Activated naive CD4-positive, alpha-beta T cell treated with anti-CD3 and anti-CD28 coated beads, Interleukin-2, amount 50 U/mL, for 16 hours (primary cell): ENCODE data around the gene RPS6KB1.
"Not testable (repeated sequence)": the region's sequence is repeated elsewhere in the genome, so short reads cannot be mapped to it uniquely, and the experiment has no call there.

Experiments
- DNase-seq: peaks from one replicate; pipeline ENCODE4 v3.0.0-alpha.2; 2020

RPS6KB1 gene

GRCh38 chr17:59892924-59893675 is at the start of gene RPS6KB1, which contains the start of gene TUBD1:
RPS6KB1 (plus strand) TSS chr17:59893121; CDS start chr17:59893185, 64 bp downstream.
TUBD1 (minus strand) TSS chr17:59892943; CDS start chr17:59891002, 1,941 bp downstream.
- DNase-seq = peak; percentile 95

GRCh38 chr17:59844884-59845594 is 47.9 kb upstream of the RPS6KB1 start:
- DNase-seq = no peak

DNA sequence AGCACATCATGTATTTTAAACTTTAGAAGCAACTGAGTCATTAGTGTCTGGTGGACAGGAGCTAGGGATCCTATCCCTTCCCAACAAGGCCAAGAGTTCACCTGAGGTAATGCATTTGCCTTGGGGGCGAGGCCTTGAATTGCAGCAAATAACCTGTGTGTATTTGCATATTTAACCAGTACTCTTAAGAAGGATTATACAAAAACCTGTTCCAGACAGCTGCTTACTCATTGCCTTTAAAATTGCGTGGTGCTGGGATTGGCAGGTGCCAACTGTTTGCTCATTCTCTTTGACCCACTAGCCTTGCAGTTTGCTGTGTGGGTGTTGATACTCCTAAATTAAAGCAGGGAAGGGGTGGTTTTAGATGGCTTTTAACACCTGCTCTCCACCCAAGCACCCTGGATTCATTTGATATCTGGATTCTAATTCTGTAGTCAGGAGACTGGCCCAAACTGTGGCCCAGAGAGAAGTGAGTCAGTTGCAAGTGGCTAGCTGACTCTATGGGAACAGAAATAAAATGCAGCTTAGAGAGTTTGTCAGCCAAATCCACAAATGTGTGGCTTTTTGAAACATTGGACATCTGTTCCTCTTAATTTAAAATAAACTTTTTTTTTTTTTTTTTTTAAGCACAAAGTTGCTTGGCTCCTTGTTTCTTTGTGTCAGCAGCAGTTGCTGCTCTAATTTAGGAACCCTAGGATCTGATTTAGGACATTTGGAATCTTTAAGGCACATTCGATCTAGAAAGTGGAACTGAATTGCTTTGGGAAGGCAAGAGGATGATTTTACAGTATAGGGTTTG is 47.1 kb upstream of the RPS6KB1 start:
- peak; percentile 56 for DNase-seq

- DNase-seq = no peak
Observed at GRCh38 chr17:59846394-59847165, 46.3 kb upstream of the RPS6KB1 start.

DNA sequence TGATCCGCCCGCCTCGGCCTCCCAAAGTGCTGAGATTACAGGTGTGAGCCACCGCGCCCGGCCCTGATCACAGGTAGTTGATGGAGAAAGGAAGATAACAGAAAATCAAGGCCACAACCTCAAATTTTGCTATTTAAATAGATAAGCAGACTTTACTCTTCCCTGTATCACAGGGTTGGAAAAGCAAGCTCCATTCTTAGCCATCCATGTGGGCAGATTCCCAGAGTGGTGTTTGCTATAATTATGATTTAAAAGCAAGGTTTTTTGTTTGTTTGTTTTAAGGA is 44.6 kb upstream of the RPS6KB1 start:
- DNase-seq = no peak

DNA sequence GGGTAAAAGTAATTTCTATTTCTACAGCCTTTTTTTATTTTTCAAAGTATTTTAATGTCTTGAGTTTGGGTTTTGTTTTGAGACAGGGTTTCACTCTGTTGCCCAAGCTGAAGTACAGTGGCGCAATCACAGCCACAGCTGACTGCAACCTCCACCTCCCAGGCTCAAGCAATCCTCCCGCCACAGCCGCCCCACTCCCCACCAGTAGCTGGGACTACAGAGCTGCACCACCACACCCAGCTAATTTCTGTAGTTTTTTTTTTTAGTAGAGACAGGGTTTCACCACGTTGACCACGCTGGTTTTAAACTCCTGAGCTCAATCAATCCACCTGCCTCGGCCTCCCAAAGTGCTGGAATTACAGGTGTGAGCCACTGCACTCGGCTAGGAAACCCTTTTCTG is 44.1 kb upstream of the RPS6KB1 start:
- no peak for DNase-seq

DNA sequence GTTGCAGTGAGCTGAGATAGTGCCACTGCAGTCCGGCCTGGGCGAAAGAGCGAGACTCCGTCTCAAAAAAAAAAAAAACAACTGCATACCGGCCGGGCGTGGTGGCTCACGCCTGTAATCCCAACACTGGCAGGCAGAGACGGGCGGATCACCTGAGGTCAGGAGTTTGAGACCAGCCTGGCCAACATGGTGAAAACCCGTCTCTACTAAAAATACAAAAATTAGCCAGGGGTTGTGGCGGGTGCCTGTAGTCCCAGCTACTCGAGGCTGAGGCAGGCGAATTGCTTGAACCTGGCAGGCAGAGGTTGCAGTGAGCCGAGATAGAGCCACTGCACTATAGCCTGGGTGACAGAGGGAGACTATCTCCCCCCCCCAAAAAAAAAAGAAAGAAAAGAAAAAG is 42.6 kb upstream of the RPS6KB1 start:
- DNase-seq = not testable (repeated sequence)

GRCh38 chr17:59851439-59852375 is 41.2 kb upstream of the RPS6KB1 start:
- DNase-seq = no peak

GRCh38 chr17:59852847-59853167 is 40.1 kb upstream of the RPS6KB1 start:
- not testable (repeated sequence) for DNase-seq

GRCh38 chr17:59853168-59853918 is 39.6 kb upstream of the RPS6KB1 start:
- peak; percentile 73 for DNase-seq

DNA sequence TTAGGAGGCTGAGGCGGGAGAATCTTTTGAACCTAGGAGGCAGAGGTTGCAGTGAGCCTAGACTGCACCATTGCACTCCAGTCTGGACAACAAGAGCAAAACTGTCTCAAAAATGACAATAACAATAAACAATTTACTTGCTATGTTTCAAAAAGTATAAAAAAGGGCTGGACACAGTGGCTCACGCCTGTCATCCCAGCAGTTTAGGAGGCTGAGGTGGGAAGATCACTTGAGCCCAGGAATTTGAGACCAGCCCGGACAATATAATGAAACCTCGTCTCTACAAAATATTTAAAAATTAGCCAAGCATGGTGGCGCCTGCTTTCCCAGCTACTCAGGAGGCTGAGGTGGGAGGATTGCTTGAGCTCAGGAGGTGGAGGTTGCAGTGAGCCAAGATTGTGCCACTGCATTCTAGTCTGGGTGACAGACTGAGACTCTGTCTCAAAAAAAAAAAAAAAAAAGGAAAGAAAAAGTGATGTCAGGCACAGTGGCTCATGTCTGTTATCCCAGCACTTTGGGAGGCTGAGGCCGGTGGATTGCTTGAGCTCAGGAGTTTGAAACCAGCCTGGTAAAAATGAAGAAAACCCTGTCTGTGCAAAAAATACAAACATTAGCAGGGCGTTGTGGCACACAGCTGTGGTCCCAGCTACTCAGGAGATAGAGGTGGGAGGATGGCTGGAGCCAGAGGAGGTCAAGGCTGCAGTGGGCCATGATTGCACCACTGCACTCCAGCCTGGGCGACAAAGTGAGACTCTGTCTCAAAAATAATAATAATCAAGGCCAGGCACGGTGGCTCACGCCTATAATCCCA is 38.8 kb upstream of the RPS6KB1 start:
- not testable (repeated sequence) for DNase-seq

- no peak for DNase-seq
Observed at GRCh38 chr17:59856859-59857794, 35.8 kb upstream of the RPS6KB1 start.

DNA sequence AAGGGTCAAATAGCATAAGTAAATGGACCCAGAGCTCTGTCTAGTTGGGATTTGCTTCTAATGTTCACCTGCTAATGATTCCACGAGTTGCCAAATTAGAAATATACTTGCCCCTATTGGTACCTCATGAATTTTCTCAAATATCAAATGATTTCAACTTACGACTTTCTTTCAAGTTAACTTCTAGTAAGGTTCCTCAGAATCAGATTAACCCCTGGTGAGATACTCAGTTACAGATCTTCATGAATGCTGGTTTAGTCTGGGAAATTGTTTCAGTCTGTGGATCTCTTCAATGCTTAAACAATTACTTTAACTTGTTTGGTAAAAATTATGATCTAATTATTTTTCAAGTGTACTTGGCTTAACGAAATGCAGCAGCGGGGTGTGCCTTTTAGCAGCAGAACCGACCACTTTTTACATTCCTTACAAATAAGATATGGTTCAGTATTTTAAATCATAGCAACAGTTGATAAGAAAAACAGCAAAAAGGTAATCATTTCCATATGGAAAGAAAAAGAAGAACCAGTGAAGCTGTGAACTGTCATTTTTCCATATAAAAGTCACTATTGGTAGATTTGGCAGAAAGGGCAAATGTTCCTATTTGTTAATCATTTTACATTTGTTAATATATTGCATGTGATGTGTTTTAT is 34.6 kb upstream of the RPS6KB1 start:
- DNase-seq = no peak

DNA sequence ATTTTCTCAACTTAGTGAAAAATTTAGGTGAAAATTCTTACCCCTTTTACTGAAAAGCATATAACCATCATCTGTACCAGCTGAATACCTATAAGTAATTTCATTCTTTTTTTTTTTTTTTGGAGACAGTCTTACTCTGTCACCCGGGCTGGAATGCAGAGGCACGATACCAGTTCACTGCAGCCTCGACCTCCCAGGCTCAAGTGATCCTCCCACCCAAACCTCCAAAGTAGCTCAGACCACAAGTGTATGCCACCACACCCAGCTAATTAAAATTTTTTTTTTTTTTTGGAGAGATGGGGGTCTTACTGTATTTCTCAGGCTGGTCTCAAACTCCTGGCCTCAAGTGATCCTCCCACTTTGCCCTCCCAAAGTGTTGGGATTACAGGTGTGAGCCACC is 34.0 kb upstream of the RPS6KB1 start:
- DNase-seq = no peak

- DNase-seq = no peak
Observed at GRCh38 chr17:59859444-59860025, 33.4 kb upstream of the RPS6KB1 start.

DNA sequence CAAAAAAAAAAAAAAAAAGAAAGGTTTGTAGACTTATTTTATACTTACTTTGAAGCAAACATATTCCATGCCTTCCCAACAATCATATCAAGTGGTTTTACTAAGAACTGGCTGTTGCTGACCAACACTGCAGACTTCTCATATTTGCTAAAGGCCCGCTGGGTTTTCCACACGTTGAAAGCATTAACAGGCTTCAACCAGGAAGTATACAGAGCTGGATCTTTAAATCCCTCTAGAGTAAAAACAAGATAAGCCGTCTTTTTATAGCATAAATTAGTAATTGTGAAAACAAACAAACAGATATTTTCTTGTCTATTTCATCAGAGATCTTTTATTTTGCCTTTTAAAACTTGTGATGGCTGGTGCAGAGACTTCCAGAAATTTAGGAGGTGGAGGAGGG is 29.3 kb upstream of the RPS6KB1 start:
- no peak for DNase-seq

DNA sequence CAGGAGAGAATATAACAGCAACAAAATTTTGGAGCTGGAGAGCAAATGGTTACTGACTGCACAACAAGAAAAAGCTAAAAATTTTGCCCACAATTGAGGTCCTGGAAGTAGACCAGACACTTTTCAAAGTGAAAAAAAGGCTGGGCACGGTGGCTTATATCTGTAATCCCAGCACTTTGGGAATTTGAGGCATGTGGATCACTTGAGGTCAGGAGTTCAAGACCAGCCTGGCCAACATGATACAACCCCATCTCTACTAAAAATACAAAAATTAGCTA is 23.0 kb upstream of the RPS6KB1 start:
- DNase-seq = no peak

DNA sequence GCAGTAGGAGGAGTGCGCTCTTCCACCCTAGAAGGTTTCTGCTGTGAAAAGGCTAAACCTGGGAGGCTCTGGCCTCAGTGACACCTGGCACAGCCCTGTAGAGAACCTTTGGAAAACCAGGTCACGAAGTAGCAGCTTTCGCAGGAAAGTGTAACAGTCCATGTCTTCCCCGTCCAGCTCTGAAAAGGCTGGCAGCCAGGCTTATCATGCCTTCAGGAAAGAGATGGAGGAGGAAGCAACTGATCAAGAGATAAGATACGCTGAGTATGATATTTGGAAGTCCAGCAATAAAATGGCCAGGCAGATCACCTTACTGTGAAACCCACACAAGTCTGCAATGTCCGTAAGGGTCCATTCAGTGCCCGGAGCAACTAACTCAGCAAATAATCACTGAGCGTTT is 22.4 kb upstream of the RPS6KB1 start:
- no peak for DNase-seq
